Neural cell (in vitro differentiated cells): ENCODE measurements around the gene STARD10. TPM values are rescaled to one million over a fixed set of nuclear protein-coding genes. Genes with fewer than 3 reads are reported as not detected.

Source experiments
- H2AFZ ChIP-seq: fragments of 200-600, 300-800 bp; sonication (generic), shearing (Covaris generic); 2 replicates; pipeline ENCODE4 v1.6.0; 2014; ENCODE audit warnings: low read depth, mild to moderate bottlenecking, antibody characterized with exemption, low read length, moderate library complexity
- H3F3A ChIP-seq: fragments of 200-600 bp; shearing (Covaris generic); 2 replicates; pipeline ENCODE4 v1.6.1; 2016; ENCODE audit warnings: mild to moderate bottlenecking, moderate library complexity, mixed read lengths, antibody characterized with exemption, low read length; ENCODE audit not compliant: insufficient read depth, poor library complexity, severe bottlenecking
- H3K27ac ChIP-seq: fragments of 200-600, 300-800 bp; sonication (generic), shearing (Covaris generic); 2 replicates; pipeline ENCODE4 v1.5.1; 2014; ENCODE audit warnings: mild to moderate bottlenecking, low read length, moderate library complexity
- H3K27me3 ChIP-seq: fragments of 300-800, 200-600 bp; sonication (generic), shearing (Covaris generic); 2 replicates; pipeline ENCODE4 v1.6.0; 2014; ENCODE audit warnings: mild to moderate bottlenecking, low read depth, low read length, moderate library complexity; ENCODE audit not compliant: insufficient read depth
- H3K36me3 ChIP-seq: fragments of 300-800, 200-600 bp; sonication (generic), shearing (Covaris generic); 2 replicates; pipeline ENCODE4 v1.5.1; 2014; ENCODE audit warnings: mild to moderate bottlenecking, antibody characterized with exemption, low read length, moderate library complexity; ENCODE audit not compliant: insufficient read depth
- H3K4me2 ChIP-seq: fragments of 300-800, 200-600 bp; sonication (generic), shearing (Covaris generic); 2 replicates; pipeline ENCODE4 v1.6.0; 2014; ENCODE audit warnings: mild to moderate bottlenecking, low read length
- H3K4me3 ChIP-seq: fragments of 300-800, 200-600 bp; sonication (generic), shearing (Covaris generic); 2 replicates; pipeline ENCODE4 v1.5.1; 2014; ENCODE audit warnings: mild to moderate bottlenecking, low read length, moderate library complexity
- H3K79me2 ChIP-seq: fragments of 200-600 bp; shearing (Covaris generic); replicated peaks from 2 replicates; pipeline ENCODE4 v1.6.0; 2014; ENCODE audit warnings: mild to moderate bottlenecking, low read length, moderate library complexity; ENCODE audit not compliant: insufficient read depth
- H3K9ac ChIP-seq: fragments of 300-800, 200-600 bp; sonication (generic), shearing (Covaris generic); 2 replicates; pipeline ENCODE4 v1.6.1; 2016; ENCODE audit warnings: mild to moderate bottlenecking, low read length, mixed read lengths
- H3K9me2 ChIP-seq: fragments of 200-600 bp; shearing (Covaris generic); 2 replicates; pipeline ENCODE4 v1.6.1; 2016; ENCODE audit warnings: mild to moderate bottlenecking, low read length, mixed read lengths; ENCODE audit not compliant: insufficient read depth
- H3K9me3 ChIP-seq: fragments of 200-600, 300-800 bp; sonication (generic), shearing (Covaris generic); 2 replicates; pipeline ENCODE4 v1.6.1; 2016; ENCODE audit warnings: mild to moderate bottlenecking, mixed run types, low read length, moderate library complexity, mixed read lengths
- H4K20me1 ChIP-seq: fragments of 200-600 bp; shearing (Covaris generic); 2 replicates; pipeline ENCODE4 v1.6.1; 2016; ENCODE audit warnings: mild to moderate bottlenecking, mixed run types; ENCODE audit not compliant: insufficient read depth
- EP300 ChIP-seq: fragments of 450-650 bp; conservative IDR thresholded peaks from 2 replicates; pipeline ENCODE4 v1.6.1; 2014; ENCODE audit warnings: antibody characterized with exemption, mild to moderate bottlenecking, moderate library complexity; ENCODE audit not compliant: poor library complexity, severe bottlenecking
- EZH2 ChIP-seq: fragments of 200-600, 300-800 bp; shearing (Covaris generic), sonication (generic); IDR thresholded peaks from 2 replicates; pipeline ENCODE4 v1.6.1; 2014; ENCODE audit warnings: antibody characterized with exemption, low read length, borderline replicate concordance, mild to moderate bottlenecking; ENCODE audit not compliant: insufficient read depth, poor library complexity, severe bottlenecking
- MXI1 ChIP-seq: fragments of 450-650 bp; conservative IDR thresholded peaks from 2 replicates; pipeline ENCODE4 v1.6.1; 2014; ENCODE audit warnings: antibody characterized with exemption, mild to moderate bottlenecking; ENCODE audit not compliant: poor library complexity, severe bottlenecking
- POLR2AphosphoS5 ChIP-seq: IDR thresholded peaks from 2 replicates; pipeline ENCODE4 v1.6.1; 2012
- RAD21 ChIP-seq: fragments of 450-650 bp; conservative IDR thresholded peaks from 2 replicates; pipeline ENCODE4 v1.6.1; 2014; ENCODE audit warnings: antibody characterized with exemption, mild to moderate bottlenecking, moderate library complexity
- SMC3 ChIP-seq: fragments of 450-650 bp; conservative IDR thresholded peaks from 2 replicates; pipeline ENCODE4 v1.6.1; 2014; ENCODE audit warnings: antibody characterized with exemption, mild to moderate bottlenecking, moderate library complexity; ENCODE audit not compliant: poor library complexity
- TAF1 ChIP-seq: IDR thresholded peaks from 2 replicates; pipeline ENCODE4 v1.6.1; 2012; ENCODE audit warnings: low read depth
- polyA plus RNA-seq: library from polyadenylated mRNA; depleted of rRNA; stranded (reverse); fragments of >200 nt; gene quantifications from 2 replicates; pipeline ENCODE4 v1.2.3, GENCODE V29; 2014
- TF ChIP-seq, protein P1 (sequence below): IDR thresholded peaks from 2 replicates; pipeline ENCODE4 v1.6.1; 2012; ENCODE audit warnings: borderline replicate concordance
- TF ChIP-seq, protein P2 (sequence below): fragments of 450-650 bp; IDR thresholded peaks from 2 replicates; pipeline ENCODE4 v1.5.1; 2014; ENCODE audit warnings: antibody characterized with exemption, mild to moderate bottlenecking, moderate library complexity; ENCODE audit not compliant: poor library complexity, severe bottlenecking

STARD10 gene
- polyA plus RNA-seq, 1 donor from 2014 or later: 29.0 TPM

DNA sequence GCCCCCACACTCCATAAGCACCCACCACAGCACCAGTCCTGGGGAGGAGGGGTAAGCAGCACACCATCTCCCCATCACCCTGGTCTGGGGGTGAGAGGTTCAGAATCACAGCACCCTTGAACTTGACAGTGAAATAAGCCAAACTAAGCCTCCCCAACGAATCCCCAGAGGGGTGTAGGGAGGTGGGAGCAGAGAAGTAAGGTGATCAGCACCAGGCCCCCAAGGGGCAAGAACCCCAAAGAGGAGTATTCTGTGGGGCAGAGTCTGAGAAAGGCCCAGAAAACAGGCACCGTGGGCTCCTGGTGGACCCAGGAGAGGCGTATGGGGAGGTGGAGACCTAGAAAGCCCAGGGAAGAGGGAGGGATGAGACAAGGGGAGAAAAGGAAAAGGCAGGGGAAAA lies 72.6 kb downstream of the STARD10 start:
- Histone ChIP-seq H2AFZ (no peak overlapping the region), H3K79me2 (no peaks in the 10 kb centered on the region), H4K20me1 (no peaks in the 10 kb centered on the region), H3K9me3 (no peaks in the 10 kb centered on the region), H3K4me3 (no peak overlapping the region), H3F3A (no peaks in the 10 kb centered on the region), H3K4me2 (no peak overlapping the region), H3K27me3 (no peaks in the 10 kb centered on the region), H3K27ac (no peak overlapping the region), H3K9ac (no peak overlapping the region), H3K9me2 (no peaks in the 10 kb centered on the region), H3K36me3 (no peaks in the 10 kb centered on the region)
- no peak for TF ChIP-seq TAF1
- TF ChIP-seq RAD21: no peak
- no peak for TF ChIP-seq SMC3
- TF ChIP-seq EZH2: no peak
- no peak for TF ChIP-seq POLR2AphosphoS5
- TF ChIP-seq, protein P1, sequence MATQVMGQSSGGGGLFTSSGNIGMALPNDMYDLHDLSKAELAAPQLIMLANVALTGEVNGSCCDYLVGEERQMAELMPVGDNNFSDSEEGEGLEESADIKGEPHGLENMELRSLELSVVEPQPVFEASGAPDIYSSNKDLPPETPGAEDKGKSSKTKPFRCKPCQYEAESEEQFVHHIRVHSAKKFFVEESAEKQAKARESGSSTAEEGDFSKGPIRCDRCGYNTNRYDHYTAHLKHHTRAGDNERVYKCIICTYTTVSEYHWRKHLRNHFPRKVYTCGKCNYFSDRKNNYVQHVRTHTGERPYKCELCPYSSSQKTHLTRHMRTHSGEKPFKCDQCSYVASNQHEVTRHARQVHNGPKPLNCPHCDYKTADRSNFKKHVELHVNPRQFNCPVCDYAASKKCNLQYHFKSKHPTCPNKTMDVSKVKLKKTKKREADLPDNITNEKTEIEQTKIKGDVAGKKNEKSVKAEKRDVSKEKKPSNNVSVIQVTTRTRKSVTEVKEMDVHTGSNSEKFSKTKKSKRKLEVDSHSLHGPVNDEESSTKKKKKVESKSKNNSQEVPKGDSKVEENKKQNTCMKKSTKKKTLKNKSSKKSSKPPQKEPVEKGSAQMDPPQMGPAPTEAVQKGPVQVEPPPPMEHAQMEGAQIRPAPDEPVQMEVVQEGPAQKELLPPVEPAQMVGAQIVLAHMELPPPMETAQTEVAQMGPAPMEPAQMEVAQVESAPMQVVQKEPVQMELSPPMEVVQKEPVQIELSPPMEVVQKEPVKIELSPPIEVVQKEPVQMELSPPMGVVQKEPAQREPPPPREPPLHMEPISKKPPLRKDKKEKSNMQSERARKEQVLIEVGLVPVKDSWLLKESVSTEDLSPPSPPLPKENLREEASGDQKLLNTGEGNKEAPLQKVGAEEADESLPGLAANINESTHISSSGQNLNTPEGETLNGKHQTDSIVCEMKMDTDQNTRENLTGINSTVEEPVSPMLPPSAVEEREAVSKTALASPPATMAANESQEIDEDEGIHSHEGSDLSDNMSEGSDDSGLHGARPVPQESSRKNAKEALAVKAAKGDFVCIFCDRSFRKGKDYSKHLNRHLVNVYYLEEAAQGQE: no peak
- no peak for TF ChIP-seq MXI1
- TF ChIP-seq, protein P2, sequence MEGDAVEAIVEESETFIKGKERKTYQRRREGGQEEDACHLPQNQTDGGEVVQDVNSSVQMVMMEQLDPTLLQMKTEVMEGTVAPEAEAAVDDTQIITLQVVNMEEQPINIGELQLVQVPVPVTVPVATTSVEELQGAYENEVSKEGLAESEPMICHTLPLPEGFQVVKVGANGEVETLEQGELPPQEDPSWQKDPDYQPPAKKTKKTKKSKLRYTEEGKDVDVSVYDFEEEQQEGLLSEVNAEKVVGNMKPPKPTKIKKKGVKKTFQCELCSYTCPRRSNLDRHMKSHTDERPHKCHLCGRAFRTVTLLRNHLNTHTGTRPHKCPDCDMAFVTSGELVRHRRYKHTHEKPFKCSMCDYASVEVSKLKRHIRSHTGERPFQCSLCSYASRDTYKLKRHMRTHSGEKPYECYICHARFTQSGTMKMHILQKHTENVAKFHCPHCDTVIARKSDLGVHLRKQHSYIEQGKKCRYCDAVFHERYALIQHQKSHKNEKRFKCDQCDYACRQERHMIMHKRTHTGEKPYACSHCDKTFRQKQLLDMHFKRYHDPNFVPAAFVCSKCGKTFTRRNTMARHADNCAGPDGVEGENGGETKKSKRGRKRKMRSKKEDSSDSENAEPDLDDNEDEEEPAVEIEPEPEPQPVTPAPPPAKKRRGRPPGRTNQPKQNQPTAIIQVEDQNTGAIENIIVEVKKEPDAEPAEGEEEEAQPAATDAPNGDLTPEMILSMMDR: no peak
- TF ChIP-seq EP300: no peak

DNA sequence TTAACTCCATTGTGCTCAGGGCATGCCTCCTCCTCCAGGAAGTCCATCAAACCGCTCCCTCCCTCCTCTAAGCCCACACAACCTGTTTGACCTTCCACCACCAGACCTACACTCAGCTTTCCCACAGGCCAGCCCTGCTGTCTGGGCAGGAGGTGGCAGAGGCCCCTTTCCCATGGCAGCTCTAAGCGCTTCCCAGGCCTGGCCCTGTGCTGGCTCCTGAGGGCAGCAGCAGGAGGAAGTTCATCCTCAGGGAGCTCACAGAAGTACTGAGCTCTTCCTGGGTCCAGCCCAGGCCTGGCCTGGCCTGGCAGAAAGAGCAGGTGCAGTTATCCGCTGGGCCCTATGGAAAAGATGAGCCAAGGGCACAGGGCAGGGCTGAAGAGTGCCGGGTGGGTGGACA lies 73.1 kb downstream of the STARD10 start:
- Histone ChIP-seq H4K20me1 (no peaks in the 10 kb centered on the region), H3K4me2 (no peak overlapping the region), H3K9me3 (no peaks in the 10 kb centered on the region), H3K27me3 (no peaks in the 10 kb centered on the region), H3F3A (no peaks in the 10 kb centered on the region), H3K79me2 (no peaks in the 10 kb centered on the region), H3K9ac (no peak overlapping the region), H3K9me2 (no peaks in the 10 kb centered on the region), H3K36me3 (no peaks in the 10 kb centered on the region), H3K4me3 (no peak overlapping the region), H3K27ac (no peak overlapping the region), H2AFZ (no peak overlapping the region)
- no peak for TF ChIP-seq TAF1
- TF ChIP-seq, protein P2: no peak
- TF ChIP-seq EP300: no peak
- TF ChIP-seq MXI1: no peak
- TF ChIP-seq EZH2: no peak
- no peak for TF ChIP-seq POLR2AphosphoS5
- TF ChIP-seq, protein P1: no peak
- TF ChIP-seq SMC3: no peak
- TF ChIP-seq RAD21: no peak
